CD4-positive, alpha-beta T cell (primary cell): Measurements from ENCODE around the gene LGR4. TPM values are rescaled to one million over a fixed set of nuclear protein-coding genes. Genes with fewer than 3 reads are reported as not detected.

Experiments
- ATAC-seq: fragments of 200-7000 bp; cut with Tn5 transposase; one replicate; pipeline ENCODE4 v1.10.0; 2022; ENCODE audit warnings: mild to moderate bottlenecking; ENCODE audit not compliant: poor library complexity
- CTCF ChIA-PET: fragments of 350-600 bp; sonication (Branson Sonifier 250); formaldehyde crosslinking; loops from one replicate; lab custom pipeline; 2021; ENCODE audit warnings: antibody characterized with exemption, inconsistent platforms; lab: Charles Lee
- POLR2A ChIA-PET: fragments of 350-600 bp; sonication (Branson Sonifier 250); formaldehyde crosslinking; loops from one replicate; lab custom pipeline; 2021; ENCODE audit warnings: antibody characterized with exemption, inconsistent platforms; lab: Charles Lee
- DNase-seq, 14 experiments: peaks; one replicate each; pipeline ENCODE4 v3.0.0-alpha.2; 2013 to 2020; ENCODE audit warnings: mixed read lengths in 2 of 14
- H3K27ac ChIP-seq, 2 donors: one replicate each; pipeline versions ENCODE4 v1.5.1 to v1.7.0; 2013; ENCODE audit warnings: low read length in 2 of 2, low read depth in 1 of 2, mild to moderate bottlenecking in 1 of 2
- H3K27me3 ChIP-seq, 2 experiments: 1 replicate in 1 of 2; 2 replicates in 1 of 2; pipeline versions ENCODE4 v1.6.1 to v1.7.0; 2013; ENCODE audit warnings: low read length in 2 of 2, control low read depth in 1 of 2, mild to moderate bottlenecking in 1 of 2, moderate library complexity in 1 of 2; ENCODE audit not compliant: insufficient read depth in 2 of 2, control insufficient read depth in 1 of 2
- H3K36me3 ChIP-seq: one replicate; pipeline ENCODE4 v1.6.1; 2013; ENCODE audit warnings: low read length, control low read depth; ENCODE audit not compliant: insufficient read depth
- H3K4me1 ChIP-seq: one replicate; pipeline ENCODE4 v1.6.1; 2013; ENCODE audit warnings: low read length, control low read depth; ENCODE audit not compliant: insufficient read depth
- H3K4me3 ChIP-seq: one replicate; pipeline ENCODE4 v1.5.1; 2013; ENCODE audit warnings: mild to moderate bottlenecking, low read length, moderate library complexity
- H3K9me3 ChIP-seq, 2 experiments: 1 replicate in 1 of 2; 2 replicates in 1 of 2; pipeline versions ENCODE4 v1.6.1 to v1.7.0; 2013; ENCODE audit warnings: low read length in 2 of 2, mild to moderate bottlenecking in 2 of 2, control low read depth in 1 of 2, moderate library complexity in 1 of 2; ENCODE audit not compliant: control insufficient read depth in 1 of 2, insufficient read depth in 1 of 2
- H3K27ac Mint-ChIP-seq: one replicate; pipeline ENCODE4 v1.8.0; 2020; ENCODE audit warnings: mixed read lengths
- H3K27me3 Mint-ChIP-seq: one replicate; pipeline ENCODE4 v1.8.0; 2021; ENCODE audit warnings: mixed read lengths
- H3K36me3 Mint-ChIP-seq: one replicate; pipeline ENCODE4 v1.8.0; 2021; ENCODE audit warnings: low read depth, mixed read lengths
- H3K4me1 Mint-ChIP-seq: one replicate; pipeline ENCODE4 v1.8.0; 2021; ENCODE audit warnings: low read depth, mixed read lengths
- H3K4me3 Mint-ChIP-seq: one replicate; pipeline ENCODE4 v1.8.0; 2020; ENCODE audit warnings: mild to moderate bottlenecking, mixed read lengths
- H3K9me3 Mint-ChIP-seq: one replicate; pipeline ENCODE4 v1.8.0; 2020; ENCODE audit warnings: mixed read lengths
- intact Hi-C, 2 experiments: fragments of 100-400 bp; cut with DNase I in 1 of 2; cut with micrococcal nuclease in 1 of 2; formaldehyde crosslinking; loops; one replicate each; pipeline versions ENCODE4 v1.15.1 to v1.9.0; 2023 to 2025; cut with DNase I, micrococcal nuclease
- total RNA-seq, 174 experiments: library from RNA in 2 of 174; stranded (reverse) in 2 of 174; gene quantifications; one replicate each; pipeline ENCODE4 v1.2.3 and lab custom pipeline; 2021 to 2026
- TF ChIP-seq, protein P1 (sequence below): fragments of 200-600 bp; IDR thresholded peaks from one replicate; pipeline ENCODE4 v1.8.0; 2022; ENCODE audit warnings: antibody characterized with exemption, mild to moderate bottlenecking

LGR4 gene
- total RNA-seq, 2 experiments from 2014 or later, result 0.69 to 0.87 TPM

DNA sequence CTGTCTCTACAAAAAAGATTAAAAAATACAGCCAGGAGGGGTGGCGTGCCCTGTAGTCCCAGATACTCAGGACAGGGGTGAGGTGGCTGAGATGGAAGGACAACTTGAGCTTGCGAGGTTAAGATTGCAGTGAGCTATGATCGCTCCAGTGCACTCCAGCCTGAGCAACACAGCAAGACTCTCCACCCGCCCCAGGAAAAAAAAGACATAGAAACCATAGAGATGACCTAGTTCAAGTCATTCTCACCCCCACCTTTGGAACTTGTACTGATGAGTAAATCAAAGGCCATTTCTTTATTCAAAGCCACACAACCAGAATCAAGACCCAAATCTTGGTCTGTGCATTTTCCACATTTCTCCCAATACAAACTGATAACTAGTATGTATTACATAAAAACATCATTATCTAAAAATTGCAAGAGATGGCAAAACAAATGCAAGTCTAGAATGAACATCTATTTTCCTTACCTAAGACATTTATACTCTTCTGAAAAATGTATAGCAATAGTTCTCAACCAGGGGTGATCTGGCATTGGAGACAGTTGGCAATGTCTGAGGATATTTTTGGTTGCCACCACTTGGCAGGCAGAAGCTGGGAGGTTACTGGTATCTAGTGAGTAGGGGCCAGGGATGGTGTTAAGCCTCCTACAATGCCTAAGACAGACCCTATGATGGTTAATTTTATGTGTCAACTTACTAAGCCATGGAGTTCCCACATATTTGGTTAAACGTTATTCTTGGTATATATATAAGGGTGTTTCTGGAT, 34.6 kb downstream of the LGR4 start:
- H3K27me3 Mint-ChIP-seq, result peaks cover 22% of the 10 kb centered on the region
- ChIA-PET CTCF (no interaction called here), POLR2A (no interaction called here)
- ATAC-seq, result no peak
- TF ChIP-seq, protein P1, sequence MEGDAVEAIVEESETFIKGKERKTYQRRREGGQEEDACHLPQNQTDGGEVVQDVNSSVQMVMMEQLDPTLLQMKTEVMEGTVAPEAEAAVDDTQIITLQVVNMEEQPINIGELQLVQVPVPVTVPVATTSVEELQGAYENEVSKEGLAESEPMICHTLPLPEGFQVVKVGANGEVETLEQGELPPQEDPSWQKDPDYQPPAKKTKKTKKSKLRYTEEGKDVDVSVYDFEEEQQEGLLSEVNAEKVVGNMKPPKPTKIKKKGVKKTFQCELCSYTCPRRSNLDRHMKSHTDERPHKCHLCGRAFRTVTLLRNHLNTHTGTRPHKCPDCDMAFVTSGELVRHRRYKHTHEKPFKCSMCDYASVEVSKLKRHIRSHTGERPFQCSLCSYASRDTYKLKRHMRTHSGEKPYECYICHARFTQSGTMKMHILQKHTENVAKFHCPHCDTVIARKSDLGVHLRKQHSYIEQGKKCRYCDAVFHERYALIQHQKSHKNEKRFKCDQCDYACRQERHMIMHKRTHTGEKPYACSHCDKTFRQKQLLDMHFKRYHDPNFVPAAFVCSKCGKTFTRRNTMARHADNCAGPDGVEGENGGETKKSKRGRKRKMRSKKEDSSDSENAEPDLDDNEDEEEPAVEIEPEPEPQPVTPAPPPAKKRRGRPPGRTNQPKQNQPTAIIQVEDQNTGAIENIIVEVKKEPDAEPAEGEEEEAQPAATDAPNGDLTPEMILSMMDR, result no peak
- no peaks in the 10 kb centered on the region for H3K4me1 ChIP-seq
- H3K36me3 ChIP-seq, result no peaks in the 10 kb centered on the region
- no peak overlapping the region for H3K27ac Mint-ChIP-seq
- no peaks in the 10 kb centered on the region for H3K4me1 Mint-ChIP-seq
- H3K27ac ChIP-seq, result no peak overlapping the region
- intact Hi-C loops, result loop anchor here in 1 of 2 experiments (10.0 kb wide), 1 partner anchor 63 kb away; no protein-coding TSS in a partner anchor
- H3K9me3 Mint-ChIP-seq, result no peaks in the 10 kb centered on the region
- no peaks in the 10 kb centered on the region for H3K9me3 ChIP-seq
- no peak overlapping the region for H3K4me3 ChIP-seq
- DNase-seq, result no peak
- H3K36me3 Mint-ChIP-seq, result no peaks in the 10 kb centered on the region
- H3K27me3 ChIP-seq, result no peaks in the 10 kb centered on the region
- no peak overlapping the region for H3K4me3 Mint-ChIP-seq

DNA sequence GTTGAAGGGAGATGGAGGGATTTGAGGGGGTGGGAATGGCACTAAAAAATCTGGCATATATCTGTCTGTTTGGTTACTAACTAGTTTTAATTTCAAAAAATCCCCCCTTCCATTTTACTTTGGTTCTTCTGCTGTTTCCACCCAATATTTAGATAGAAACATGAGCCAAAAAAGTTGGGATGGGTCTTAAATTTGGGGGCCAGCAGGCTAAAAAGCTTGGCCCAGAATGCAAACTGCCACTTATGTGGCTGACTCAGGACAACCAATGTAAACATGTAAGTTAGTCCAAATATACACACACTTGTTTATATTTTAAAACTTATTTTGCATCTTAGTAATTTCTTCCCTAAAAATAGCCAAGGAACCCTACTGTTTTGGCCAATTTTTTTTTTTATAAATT, 35.7 kb downstream of the LGR4 start:
- POLR2A ChIA-PET, result no interaction called here
- no peak overlapping the region for H3K27ac Mint-ChIP-seq
- no peak for ATAC-seq

DNA sequence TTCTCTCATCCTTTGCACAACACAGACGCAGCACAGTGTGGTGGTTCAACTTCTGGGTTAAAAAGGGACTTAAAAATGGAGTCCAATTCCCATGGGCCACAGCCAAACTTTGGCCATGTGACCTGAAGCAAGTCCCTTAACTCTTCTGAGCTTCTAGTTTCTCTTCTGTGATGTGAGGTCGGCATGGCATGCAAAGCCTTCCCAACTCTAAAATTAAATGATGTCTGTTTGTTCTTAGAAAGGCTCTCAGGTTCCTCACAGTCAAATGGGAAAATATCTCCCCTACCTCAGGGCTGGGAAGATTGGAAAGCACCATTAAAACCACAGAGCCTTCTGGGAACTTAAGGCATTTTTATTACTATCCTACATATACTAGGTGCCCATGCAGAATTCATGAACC, 38.8 kb downstream of the LGR4 start:
- Mint-ChIP-seq H3K27ac (no peak overlapping the region), H3K9me3 (no peaks in the 10 kb centered on the region), H3K36me3 (no peaks in the 10 kb centered on the region), H3K27me3 (peaks cover 12% of the 10 kb centered on the region), H3K4me3 (no peak overlapping the region), H3K4me1 (no peaks in the 10 kb centered on the region)
- Histone ChIP-seq H3K9me3 (no peaks in the 10 kb centered on the region), H3K27me3 (no peaks in the 10 kb centered on the region), H3K36me3 (no peaks in the 10 kb centered on the region), H3K4me3 (no peak overlapping the region), H3K27ac (no peak overlapping the region), H3K4me1 (no peaks in the 10 kb centered on the region)
- DNase-seq (no peak), ATAC-seq (no peak)
- intact Hi-C loops, result loop anchor here in 1 of 2 experiments (10.0 kb wide), 1 partner anchor 59 kb away; no protein-coding TSS in a partner anchor
- CTCF ChIA-PET, result no interaction called here
- TF ChIP-seq, protein P1, result no peak
- POLR2A ChIA-PET, result no interaction called here

More for the DNA sequence above, 35.7 kb downstream of the LGR4 start:
- Histone ChIP-seq H3K27me3 (no peaks in the 10 kb centered on the region), H3K27ac (no peak overlapping the region), H3K36me3 (no peaks in the 10 kb centered on the region), H3K4me1 (no peaks in the 10 kb centered on the region), H3K4me3 (no peak overlapping the region), H3K9me3 (no peaks in the 10 kb centered on the region)
- TF ChIP-seq, protein P1, result no peak
- no peaks in the 10 kb centered on the region for H3K9me3 Mint-ChIP-seq
- no peaks in the 10 kb centered on the region for H3K36me3 Mint-ChIP-seq
- no peak for DNase-seq
- peaks cover 20% of the 10 kb centered on the region for H3K27me3 Mint-ChIP-seq
- intact Hi-C loops, result loop anchor here in 1 of 2 experiments (10.0 kb wide), 1 partner anchor 62 kb away; no protein-coding TSS in a partner anchor
- CTCF ChIA-PET, result no interaction called here
- H3K4me3 Mint-ChIP-seq, result no peak overlapping the region
- H3K4me1 Mint-ChIP-seq, result no peaks in the 10 kb centered on the region
